Fibroblast of skin of right quadriceps (primary cell): ENCODE data around the gene NAA15.
"Not testable (repeated sequence)": the region's sequence is repeated elsewhere in the genome, so short reads cannot be mapped to it uniquely, and the experiment has no call there.

Experiments used
- DNase-seq: peaks from one replicate; pipeline ENCODE4 v3.0.0-alpha.2; 2013

NAA15 gene

GRCh38 chr4:139301113-139301820, at the start of gene NAA15:
Gene NAA15 (plus strand): TSS chr4:139301505. CDS start chr4:139301778, 273 bp downstream.
- DNase-seq = peak; percentile 97

DNA sequence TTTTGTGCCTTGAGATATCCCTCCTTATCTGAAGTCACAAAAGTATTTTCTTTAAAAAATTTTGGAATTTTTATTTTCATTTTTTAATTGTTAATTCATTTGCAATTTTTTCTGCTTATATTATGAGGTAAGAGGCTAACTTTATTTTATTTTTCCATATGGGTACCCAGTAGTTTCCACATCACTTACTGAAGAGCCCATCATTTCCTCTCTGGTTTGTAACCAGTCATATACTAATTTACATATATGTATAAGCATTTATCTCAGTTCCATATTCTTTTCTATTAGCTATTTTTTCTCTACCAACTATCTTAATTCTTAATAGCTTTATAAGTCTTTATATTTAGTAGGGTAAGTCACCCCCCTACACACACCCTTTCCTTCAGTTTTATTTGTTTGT, 48.3 kb upstream of the NAA15 start:
- no peak for DNase-seq

- DNase-seq = peak; percentile 71
Measured at GRCh38 chr4:139253713-139254112, 47.6 kb upstream of the NAA15 start.

- DNase-seq = not testable (repeated sequence)
Measured at GRCh38 chr4:139255581-139255980, 45.7 kb upstream of the NAA15 start.

- no peak for DNase-seq
Measured at GRCh38 chr4:139256349-139256748, 45.0 kb upstream of the NAA15 start.

- DNase-seq = no peak
Measured at GRCh38 chr4:139265654-139266053, 35.7 kb upstream of the NAA15 start.

DNA sequence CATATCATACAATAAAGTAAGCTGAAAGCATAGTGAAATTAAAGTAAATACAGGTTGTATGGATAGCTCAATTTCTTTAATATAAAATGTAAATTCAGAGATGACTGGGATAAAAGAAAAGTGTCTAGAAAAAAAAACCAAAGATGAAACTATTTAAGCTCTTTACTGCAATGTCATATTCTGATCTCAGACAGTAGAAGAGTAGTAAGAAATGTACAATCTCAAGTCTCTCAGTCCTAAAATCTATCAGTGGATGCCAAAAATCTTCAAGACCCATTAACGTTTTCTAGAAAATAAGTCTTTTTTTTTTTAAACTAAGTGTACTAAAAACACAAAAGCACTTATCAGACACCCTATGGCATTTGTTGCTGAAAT, 35.1 kb upstream of the NAA15 start:
- no peak for DNase-seq

DNA sequence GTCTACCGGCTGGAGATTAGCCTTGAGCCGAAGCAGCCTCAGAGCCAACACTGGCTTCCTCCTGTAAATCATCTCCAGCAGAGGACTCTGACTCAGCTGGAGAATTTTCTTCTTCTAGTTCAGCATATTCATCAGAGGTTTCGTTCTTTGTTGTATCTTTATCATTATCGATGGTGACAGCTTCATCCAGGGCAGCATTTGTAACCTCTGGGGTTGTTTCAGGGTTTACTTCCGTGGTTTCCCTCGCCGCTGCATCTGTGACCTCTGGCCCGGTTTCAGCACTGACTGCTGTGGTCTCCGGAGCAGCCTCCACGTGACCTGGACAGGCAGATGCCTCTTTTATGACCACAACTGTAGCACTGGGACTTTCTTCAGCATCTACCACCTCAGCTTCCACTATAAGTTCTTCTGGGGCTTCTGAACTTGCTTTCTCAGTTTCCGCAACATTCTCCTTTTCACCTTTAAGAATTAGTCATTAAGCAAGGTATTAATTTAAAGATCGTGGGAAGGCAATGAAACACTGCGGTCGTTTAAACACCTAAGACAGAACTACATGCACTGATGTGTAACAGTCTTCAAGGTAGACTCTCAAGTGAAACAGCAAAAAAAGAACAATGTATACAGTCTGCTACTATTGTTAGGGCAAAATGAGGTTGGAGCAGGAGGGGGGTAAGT, 34.6 kb upstream of the NAA15 start:
- DNase-seq = peak; percentile 71

DNA sequence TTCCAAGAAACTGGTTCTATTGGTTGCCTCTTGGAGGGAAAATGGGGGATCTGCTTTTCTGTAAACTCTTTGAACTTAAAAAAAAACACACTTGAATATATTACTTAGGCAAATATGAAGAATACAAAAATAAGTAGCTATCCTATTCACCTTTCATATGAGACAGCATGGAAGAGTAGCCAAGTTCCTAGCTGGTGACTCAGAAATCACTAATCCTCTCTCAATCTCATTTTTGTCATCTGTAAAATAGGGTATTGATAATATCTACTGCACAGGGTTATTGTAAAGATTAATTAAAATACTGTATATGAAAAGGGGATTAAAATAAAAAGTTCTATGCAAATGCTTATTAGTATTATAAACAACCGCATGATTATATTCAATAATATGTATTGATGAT, 34.0 kb upstream of the NAA15 start:
- no peak for DNase-seq

GRCh38 chr4:139273835-139274234, 27.5 kb upstream of the NAA15 start:
- no peak for DNase-seq

DNA sequence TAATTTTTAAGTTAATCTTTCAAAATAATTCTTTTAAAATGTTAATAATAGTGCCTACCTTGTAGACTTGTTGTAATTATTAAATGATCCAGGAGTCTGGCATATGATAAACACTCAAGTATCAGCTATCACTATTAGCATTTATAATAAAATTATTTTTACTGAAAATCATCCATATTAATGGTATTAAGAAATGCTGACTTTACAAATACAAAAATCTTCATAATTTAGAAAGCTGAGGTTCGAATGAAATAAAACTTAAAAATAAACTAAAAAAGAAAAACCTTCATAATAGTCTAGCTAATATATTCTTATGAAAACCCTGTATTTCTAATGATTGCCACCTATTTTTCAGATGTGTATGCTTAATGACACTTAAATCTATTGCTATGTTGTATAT, 26.5 kb upstream of the NAA15 start:
- no peak for DNase-seq

GRCh38 chr4:139275281-139275735, 26.0 kb upstream of the NAA15 start:
- no peak for DNase-seq

DNA sequence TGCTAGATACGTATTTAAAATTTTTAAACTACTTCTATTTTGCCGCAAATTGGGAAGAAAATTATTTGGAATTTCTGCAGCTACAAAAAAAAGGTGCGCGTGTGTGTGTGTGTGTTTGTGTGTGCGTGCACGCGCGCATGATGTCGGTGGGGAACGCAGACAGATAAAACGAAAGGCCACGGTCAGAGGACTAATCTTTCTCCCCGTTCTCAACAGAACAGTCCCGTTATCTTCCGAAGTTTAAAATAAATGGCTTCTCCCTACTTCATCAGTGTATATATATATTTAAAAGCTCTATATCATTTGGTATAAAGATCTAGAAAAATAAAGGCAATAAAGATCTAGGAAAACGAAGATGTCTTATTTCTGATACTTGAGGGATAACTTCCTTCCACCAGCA, 22.8 kb upstream of the NAA15 start:
- DNase-seq = no peak

- DNase-seq = peak; percentile 15
Measured at GRCh38 chr4:139278912-139279759, 22.2 kb upstream of the NAA15 start.

GRCh38 chr4:139279760-139280620, 21.3 kb upstream of the NAA15 start, which contains the start of gene MGARP:
Gene MGARP (minus strand): TSS chr4:139280225. CDS start chr4:139280158, 67 bp downstream.
- peak; percentile 38 for DNase-seq

DNA sequence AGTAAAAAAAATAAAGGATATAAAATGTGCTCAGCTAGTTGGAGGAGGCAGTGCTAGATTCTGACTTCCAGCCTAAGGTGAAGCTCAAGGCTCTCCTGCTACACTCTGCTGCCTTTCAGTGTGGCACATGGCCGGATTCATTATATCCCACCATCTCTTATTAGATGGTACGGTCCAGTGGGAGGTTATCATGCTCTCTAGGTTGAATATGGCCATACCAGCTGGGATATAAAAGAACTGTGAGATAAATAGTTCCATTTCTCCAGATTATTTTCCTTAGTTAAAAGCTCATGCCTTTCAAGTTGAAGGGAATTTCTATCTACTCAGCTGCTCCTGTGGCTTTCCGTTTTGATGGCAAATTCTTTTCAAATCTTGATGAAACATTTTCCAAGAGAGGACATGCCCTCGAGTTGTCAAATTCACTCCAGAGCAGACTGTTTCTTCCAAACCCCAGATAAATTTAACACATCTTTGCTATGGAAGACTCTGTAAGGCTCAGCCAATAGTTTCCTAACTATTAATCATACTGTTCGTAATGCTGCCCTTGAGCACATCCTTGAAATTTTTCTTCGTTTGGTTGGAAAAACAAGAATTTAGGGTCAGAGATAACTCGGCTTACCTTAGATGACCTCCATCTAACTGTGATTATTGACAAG, 19.1 kb upstream of the NAA15 start:
- no peak for DNase-seq

DNA sequence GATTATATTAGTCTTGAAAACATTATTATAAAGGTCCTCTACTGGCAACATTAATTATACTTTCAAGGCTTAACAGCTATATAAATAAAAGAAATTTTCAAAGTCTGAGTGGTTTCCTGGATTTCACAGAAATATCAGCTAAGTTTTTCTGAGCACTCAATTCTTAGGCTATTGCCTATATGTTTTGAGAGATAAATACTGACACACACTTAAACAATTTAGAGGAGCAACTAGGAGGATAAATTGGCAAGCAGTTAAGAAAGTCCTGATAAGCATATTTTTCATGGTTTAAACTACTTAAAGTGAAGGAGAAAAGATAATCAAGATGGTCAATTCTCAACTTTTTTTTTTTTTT, 18.6 kb upstream of the NAA15 start:
- DNase-seq = no peak

DNA sequence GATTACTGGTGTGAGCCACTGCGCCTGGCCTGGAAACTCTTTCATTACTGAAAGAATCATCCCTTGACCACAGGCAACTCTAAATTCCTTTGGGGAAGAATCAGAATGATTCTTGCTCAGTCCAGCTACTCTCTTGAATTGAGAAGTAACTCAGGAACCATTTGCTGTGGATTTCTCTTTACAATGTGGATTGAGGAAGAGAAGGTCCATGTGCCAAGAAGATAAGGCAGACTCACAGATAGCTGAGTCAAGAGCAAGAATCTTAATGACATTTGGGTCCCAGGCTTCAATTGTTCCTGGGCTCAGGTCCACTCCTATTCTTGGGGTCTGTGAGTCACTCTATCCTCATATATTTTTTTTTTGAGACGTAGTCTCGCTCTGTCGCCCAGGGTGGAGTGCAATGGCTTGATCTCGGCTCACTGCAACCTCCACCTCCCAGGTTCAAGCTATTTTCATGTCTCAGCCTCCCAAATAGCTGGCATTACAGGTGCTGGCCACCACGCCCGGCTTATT, 15.1 kb upstream of the NAA15 start:
- DNase-seq = no peak

DNA sequence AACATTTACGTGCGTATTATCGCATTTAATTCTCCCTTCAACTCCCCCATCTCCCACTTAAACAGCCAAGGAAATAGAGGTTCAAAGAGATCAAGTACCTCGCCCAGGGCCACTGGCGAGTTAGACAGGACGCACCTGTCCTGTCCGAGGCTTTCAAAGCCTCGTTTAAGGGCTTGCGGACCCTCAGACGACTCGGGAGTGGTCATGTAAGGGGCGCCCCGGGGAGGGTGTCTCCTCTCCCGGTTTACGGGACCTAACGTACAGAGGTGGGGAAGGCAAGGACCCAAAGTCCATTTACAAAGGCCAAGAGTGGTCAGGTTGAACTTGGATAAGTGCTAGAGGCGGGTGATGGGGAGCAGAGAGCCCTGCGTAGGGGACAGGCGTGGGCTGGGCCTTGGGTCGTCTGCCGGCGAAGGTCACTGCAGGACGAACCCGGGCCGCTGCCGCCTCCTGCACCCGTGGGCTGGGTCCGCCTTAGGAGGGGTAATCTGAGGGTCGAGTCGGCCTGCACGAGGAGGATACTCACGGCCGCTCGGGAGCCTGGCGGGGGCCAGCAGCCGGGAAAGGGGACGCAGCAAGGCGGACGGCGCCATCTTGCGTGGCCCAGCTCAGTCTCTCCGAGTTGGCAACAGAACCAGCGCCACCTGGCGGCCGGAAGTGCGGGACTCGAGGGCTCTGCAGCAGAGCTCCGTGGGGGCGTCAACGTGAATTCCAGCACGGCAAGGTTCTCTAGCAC, 5.9 kb upstream of the NAA15 start:
- peak; percentile 89 for DNase-seq

GRCh38 chr4:139295942-139296299, 5.4 kb upstream of the NAA15 start:
- no peak for DNase-seq

DNA sequence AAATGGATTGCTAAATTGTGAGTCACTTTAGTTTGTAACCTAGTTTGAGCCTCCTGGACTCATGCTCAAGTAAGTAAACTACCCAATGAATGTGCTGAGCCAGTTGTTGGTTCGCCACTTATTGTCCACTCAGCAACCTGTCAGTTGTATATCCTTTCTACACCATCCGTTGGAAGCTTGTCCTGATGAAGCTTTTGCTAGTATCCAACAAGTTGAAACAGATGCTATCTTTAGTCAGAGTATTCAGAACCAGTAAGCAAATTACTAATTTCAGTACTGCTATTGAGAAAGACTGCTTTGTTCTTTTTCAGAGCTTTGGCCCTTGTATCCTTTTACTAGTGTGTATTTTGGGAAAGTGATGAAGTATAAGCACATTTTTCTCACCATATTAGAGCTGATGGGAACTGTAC, 4.3 kb upstream of the NAA15 start:
- DNase-seq = peak; percentile 17
